ENCODE results near the gene RER1.

The RER1 gene

GRCh38 chr1:2409745-2410144 lies 18.1 kb downstream of the RER1 start:
- no peak for DNase-seq

GRCh38 chr1:2411801-2412394 lies 20.3 kb downstream of the RER1 start:
- DNase-seq = peak; percentile 27

DNA sequence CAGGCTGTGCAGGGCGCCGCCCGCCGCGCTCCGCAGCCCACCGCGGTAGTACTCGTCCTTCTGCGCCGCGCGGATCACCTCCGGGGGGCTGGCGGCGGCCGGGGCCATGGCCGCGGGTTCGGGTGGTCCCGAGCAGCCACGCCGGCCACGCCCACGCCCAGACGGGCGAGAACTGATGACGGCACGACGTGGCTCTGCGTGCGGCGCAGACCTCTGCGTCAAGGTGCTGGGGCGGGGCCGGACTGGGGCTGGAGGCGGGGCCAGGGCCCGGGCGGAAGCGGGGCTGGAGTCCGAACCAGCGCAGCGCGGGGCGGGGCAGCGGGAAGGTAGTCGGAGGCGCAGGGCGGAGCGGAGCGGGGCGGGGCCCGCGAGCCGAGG lies 20.7 kb downstream of the RER1 start, which contains the start of gene PEX10:
TSS of gene PEX10 (minus strand) at position 170 of the 378 bp plus-strand sequence. CDS start at position 108, 62 bp downstream.
- peak; percentile 98 for DNase-seq

- DNase-seq = no peak
Observed at GRCh38 chr1:2412773-2413494, 21.3 kb downstream of the RER1 start.

- no peak for DNase-seq
Observed at GRCh38 chr1:2413495-2414296, 22.1 kb downstream of the RER1 start.

DNA sequence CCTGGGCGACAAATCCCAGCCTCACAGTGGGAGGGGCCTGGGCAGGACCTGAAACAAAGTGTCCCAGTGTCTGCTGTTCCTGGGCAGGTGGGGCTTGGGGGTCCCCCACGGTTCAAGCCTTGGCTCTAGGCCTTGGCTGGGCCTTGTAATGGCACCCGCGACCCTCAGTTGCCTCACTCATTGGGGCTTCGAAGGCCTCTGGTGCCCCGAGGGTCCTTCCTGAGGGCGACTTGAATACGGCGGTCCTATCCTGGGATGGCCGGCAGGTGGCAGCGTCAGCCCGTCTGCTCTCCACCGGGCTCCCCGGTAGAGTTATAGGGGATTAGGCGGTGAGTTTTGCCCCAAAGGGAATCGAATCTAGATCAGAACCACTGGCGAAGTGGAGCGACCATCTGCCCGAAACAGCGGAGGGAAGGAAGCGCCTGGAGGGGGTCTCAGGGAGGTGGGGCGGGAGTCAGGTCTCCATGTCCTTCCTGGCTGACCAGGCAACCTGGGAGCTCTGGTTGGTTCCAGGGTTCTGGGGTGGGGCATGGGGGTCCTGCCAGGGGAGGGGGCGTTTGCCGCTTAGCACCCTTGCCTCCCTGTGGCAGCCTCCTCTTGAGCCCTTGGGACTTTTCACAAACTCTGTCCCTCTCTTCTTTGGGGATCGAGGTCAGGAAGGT lies 22.8 kb downstream of the RER1 start:
- peak; percentile 73 for DNase-seq

- no peak for DNase-seq
Observed at GRCh38 chr1:2415337-2415736, 23.7 kb downstream of the RER1 start.

GRCh38 chr1:2415801-2416208 lies 24.2 kb downstream of the RER1 start:
- DNase-seq = no peak

- DNase-seq = no peak
Observed at GRCh38 chr1:2416403-2416802, 24.8 kb downstream of the RER1 start.

DNA sequence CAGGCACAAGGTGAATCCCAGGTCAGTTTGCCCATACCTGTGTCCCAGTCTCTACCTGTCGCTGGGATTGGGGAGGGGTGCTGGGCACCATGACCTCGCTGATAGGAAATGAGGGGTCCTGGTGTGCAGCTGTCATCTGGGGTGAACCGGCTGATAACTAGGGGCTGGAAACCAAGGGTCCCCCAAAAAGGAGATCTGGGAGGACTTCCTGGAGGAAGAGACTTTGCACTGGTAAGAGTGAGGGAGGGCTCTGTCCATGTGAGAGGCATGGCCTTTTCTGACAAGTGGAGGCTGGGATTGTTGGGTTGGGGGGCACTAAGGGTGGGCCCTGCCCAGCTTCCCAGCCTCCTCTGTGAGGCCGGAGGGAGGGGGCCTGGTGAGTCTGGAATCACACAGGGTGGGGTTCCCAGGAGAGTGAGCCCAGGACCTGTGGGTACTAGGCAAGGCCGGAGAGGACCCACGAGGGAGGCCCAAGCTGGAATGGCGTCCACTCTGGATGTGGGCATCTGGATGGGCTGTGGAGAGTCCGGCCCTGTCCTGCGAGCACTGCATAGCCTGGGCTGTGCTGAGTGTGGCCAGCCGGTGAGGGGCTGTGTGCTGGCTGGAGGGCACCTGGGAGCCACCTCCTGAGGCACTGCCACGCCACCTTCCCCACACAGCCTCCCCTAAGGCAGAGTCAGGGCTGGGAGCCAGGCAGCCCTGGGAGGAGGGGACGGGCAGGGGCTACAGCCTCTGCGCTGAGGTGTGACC lies 25.6 kb downstream of the RER1 start:
- DNase-seq = no peak

- DNase-seq = no peak
Observed at GRCh38 chr1:2417833-2418225, 26.2 kb downstream of the RER1 start.

DNA sequence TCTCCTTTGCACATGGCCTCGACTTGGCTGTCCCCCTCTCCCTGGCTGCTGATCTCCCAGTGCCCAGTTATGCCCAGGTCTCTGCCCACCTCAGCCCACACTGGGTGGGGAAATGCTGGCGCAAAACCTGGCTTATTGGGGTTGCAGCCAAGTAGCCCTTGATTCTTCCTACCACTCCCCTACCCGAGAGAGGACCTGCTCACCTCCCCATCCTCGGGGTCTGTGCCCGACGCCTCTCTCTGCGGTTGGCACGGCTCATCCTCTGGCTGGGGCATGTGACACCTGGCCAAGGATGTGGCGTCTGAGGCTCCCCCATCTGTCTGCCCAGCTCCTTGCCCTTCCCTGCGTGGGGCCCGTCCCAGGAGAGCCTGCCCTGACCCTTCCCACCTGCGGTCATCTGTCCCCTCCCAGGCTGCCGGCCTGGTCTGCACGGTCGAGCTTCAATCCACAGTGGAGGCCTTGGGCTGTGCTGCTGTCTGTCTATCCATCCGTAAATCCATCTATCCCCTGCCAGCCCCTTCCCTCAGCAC lies 27.2 kb downstream of the RER1 start:
- no peak for DNase-seq

- DNase-seq = no peak
Observed at GRCh38 chr1:2419416-2419815, 27.8 kb downstream of the RER1 start.

DNA sequence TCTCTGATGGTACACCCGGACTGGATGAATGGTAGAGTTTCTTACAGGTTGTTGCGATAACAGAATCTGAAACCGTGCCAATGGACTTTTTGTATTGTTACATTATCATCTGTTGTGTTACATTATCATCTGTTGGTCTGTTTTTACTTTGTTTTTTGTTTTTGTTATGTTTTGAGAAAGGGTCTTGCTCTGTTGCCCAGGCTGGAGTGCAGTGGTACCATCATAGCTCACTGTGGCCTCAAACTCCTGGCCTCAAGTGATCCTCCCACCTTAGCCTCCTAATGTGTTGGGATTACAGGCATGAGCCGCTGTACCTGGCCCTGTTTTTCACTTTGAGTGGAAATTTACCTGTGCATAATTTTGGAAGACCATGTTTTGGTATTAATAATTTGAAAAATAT lies 30.9 kb downstream of the RER1 start:
- no peak for DNase-seq

GRCh38 chr1:2425892-2426291 lies 34.3 kb downstream of the RER1 start:
- no peak for DNase-seq

DNA sequence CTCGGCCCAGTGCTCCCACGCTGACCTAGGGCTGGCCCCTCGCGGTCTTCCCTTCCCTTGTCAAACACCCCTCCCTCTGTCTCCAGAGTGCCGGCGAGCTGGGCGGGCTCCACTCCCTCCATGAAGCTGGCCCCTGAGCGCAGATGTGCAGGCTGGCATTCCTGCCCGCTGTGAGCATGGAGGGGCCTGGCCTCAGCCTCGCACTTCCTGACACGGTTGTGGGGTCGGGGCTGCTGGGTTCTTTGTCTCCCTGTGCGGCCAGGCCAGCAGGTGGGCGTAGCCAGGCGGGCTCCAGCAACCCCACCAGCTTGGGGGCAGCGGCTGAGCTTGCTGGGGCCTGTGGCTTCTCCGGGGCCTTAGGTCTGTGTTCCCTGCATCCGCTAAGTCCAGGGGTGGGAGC lies 34.9 kb downstream of the RER1 start:
- DNase-seq = no peak

DNA sequence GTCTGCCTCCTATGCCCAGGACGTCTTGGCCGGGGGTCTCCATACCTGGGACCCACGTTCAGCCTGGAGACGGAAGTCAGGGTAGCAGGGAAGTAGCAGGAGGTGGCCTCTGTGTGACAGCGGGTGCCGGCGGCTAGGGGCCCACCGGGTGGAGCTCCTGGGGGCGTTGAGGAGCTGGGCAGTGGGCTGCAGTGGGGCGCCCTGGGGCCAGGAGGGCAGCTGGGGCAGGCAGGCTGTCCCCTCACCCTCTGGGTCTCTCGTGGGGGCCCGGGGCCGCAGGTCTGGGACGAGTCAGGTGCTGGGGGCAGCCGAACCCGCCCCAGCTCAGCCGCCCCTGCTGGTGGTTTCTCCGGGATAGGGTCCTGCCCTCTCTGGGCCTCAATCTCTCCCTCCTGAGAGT lies 35.4 kb downstream of the RER1 start:
- no peak for DNase-seq

- no peak for DNase-seq
Observed at GRCh38 chr1:2427976-2428375, 36.3 kb downstream of the RER1 start.

DNA sequence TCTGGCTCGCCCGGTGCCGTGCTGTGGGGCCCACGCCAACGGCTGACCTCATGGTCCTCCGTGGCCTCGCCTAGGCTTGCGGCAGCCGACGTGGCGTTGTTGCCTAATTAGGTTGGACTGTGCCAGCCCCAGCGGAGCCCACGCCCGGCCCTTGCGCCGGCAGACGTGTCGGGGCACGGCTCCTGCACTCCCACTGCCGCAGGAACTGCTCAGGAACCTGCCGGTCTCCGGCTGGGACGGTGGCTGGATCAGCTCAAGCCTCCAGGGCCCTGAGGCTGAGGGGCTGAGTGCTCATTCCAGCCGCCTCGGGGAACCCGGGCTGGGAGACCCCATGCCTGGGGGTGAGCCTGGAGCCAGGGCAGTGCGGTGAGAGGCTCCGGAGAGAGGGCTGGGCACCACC lies 36.8 kb downstream of the RER1 start:
- DNase-seq = no peak

DNA sequence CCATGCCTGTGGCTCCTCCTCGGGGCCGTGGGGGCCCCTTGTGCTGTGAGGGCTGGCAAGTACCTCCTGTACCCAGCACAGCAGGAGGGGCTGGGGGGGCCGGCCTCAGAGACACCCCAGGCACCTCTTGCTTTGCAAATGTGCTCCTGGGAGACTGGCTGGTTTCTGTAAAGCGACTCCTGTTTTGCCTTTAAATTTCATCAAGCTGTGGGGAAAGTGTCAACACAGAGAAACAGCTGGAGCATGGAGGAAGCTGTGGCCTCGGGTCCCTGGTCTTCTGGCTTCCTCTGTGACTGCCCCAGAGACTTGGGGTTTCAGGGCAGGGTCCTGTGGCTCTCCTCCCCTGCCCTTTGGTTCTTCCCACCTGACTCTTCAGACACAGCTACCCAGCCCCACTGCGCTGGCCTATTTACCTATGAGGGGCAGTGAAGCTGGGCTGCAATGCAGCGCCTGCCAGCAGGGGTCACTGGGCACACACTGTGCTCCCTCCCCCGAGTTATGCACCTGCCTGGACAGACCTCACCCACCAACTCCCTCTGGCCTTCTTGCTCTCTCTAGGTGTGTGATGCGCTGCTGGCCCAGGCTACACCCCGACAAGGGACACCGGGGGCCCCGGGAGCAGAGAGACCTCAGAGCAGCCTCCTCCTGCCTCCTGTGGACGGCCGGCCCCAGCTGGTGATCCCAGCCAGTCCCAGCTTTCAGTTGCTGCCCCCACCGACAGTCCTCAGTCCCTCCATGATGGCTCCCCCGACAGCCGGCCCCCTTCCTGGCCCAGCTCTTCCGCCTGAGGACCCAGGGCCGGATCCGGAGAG lies 38.3 kb downstream of the RER1 start:
- no peak for DNase-seq

- no peak for DNase-seq
Observed at GRCh38 chr1:2430592-2430973, 38.9 kb downstream of the RER1 start.

DNA sequence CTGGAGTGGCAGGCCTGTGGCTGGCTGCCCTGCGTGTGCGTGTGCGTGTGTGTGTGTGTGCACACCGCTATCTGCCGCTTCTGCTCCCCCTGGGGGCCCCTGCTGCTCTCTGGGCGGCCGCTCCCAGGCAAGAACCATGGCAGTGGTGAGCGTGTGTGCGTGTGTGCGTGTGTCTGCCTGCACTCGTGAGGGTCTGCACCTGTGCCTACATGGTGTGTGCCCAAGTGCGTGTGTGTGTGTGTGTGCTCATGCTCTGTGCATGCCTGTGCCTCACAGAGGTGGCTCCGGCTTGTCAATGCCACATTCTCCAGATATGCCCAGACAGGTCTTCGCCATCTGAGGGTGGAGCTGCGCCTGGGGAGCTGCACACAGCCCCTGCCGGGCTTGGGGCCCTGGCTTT lies 39.5 kb downstream of the RER1 start:
- DNase-seq = no peak
